ENCODE measurements around the gene USH1C.

DNA sequence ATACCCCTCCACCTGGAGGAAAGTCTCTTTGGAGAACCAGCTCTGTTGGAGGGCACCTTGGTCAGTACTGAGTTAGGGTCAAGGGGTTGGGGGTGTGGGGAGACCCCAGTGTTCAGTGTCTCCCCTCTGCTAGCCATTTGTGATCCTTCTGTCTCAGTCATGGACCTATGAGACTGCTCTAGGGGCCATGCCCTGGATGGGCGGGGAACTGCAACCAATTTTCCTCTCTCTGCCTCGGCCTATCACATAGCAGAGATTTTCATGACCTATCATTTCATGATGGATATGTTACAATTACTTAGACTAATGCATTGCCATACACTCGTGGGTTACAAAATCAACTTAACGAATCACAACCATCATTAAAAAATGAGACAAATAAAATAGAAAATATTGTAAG is 10.3 kb upstream of the USH1C start:
- TF ChIP-seq EZH2 (IDR thresholded peaks at IDR 0.05; ENCODE audit: insufficient read depth, poor library complexity, severe bottlenecking) (no peak), EZH2phosphoT487 (IDR thresholded peaks at IDR 0.05; ENCODE audit: insufficient read depth, low read depth) (no peak)
